Measurements from ENCODE around the gene ACAA1.
"Not testable (repeated sequence)": the region's sequence is repeated elsewhere in the genome, so short reads cannot be mapped to it uniquely, and the experiment has no call there.

ACAA1 gene

GRCh38 chr3:38136777-38137614 is at the start of gene ACAA1:
Gene ACAA1 (minus strand): TSS chr3:38137127. CDS start chr3:38137035, 92 bp downstream.
- peak; percentile 89 for DNase-seq

GRCh38 chr3:38177181-38177580 is 40.3 kb upstream of the ACAA1 start:
- no peak for DNase-seq

- DNase-seq, result no peak
Measured at GRCh38 chr3:38173834-38174418, 37.0 kb upstream of the ACAA1 start.

GRCh38 chr3:38171622-38172021 is 34.7 kb upstream of the ACAA1 start:
- DNase-seq, result no peak

GRCh38 chr3:38170722-38171121 is 33.8 kb upstream of the ACAA1 start:
- no peak for DNase-seq

GRCh38 chr3:38169027-38169317 is 32.0 kb upstream of the ACAA1 start:
- DNase-seq, result no peak

GRCh38 chr3:38168151-38169026 is 31.5 kb upstream of the ACAA1 start:
- DNase-seq, result no peak

GRCh38 chr3:38167591-38167990 is 30.7 kb upstream of the ACAA1 start:
- DNase-seq, result no peak

- no peak for DNase-seq
Measured at GRCh38 chr3:38165722-38166387, 28.9 kb upstream of the ACAA1 start.

- DNase-seq, result peak; percentile 92
Measured at GRCh38 chr3:38164952-38165721, 28.2 kb upstream of the ACAA1 start, which contains the start of gene OXSR1. Gene OXSR1 (plus strand): TSS chr3:38165537. CDS start chr3:38165877, 340 bp downstream.

GRCh38 chr3:38164643-38164951 is 27.7 kb upstream of the ACAA1 start:
- no peak for DNase-seq

GRCh38 chr3:38163841-38164642 is 27.1 kb upstream of the ACAA1 start:
- DNase-seq, result no peak

GRCh38 chr3:38163117-38163840 is 26.4 kb upstream of the ACAA1 start:
- DNase-seq, result no peak

GRCh38 chr3:38160704-38161103 is 23.8 kb upstream of the ACAA1 start:
- DNase-seq, result not testable (repeated sequence)

GRCh38 chr3:38158472-38158871 is 21.5 kb upstream of the ACAA1 start:
- DNase-seq, result no peak

- no peak for DNase-seq
Measured at GRCh38 chr3:38157595-38157994, 20.7 kb upstream of the ACAA1 start.

- DNase-seq, result no peak
Measured at GRCh38 chr3:38157117-38157516, 20.2 kb upstream of the ACAA1 start.

GRCh38 chr3:38155825-38156224 is 18.9 kb upstream of the ACAA1 start:
- no peak for DNase-seq

- DNase-seq, result no peak
Measured at GRCh38 chr3:38154625-38155255, 17.8 kb upstream of the ACAA1 start.

GRCh38 chr3:38154033-38154494 is 17.1 kb upstream of the ACAA1 start:
- DNase-seq, result no peak

All from DMS79 (cell line).